IMR-90 (cell line): ENCODE data around the gene SLC25A21. TPM values are rescaled to one million over a fixed set of nuclear protein-coding genes. Genes with fewer than 3 reads are reported as not detected.

Source experiments
- ATAC-seq: fragments of 200-7000 bp; cut with Tn5 transposase; 2 replicates; pipeline ENCODE4 v1.9.1; 2020; ENCODE audit warnings: low read depth, mild to moderate bottlenecking, moderate library complexity
- BruUV-seq: library from RNA; stranded (reverse); fragments of 400-500 nt; replicated peaks from 2 replicates; lab custom pipeline; 2021; lab: Mats Ljungman, UMichigan
- CTCF ChIA-PET: fragments of 300-600 bp; formaldehyde crosslinking; extraction: SDS; loops from one replicate; lab custom pipeline; 2021; ENCODE audit warnings: antibody characterized with exemption; lab: Yijun Ruan, JAX
- POLR2A ChIA-PET: fragments of 300-600 bp; sonication (Branson Sonifier 250); formaldehyde crosslinking; loops from one replicate; lab custom pipeline; 2022; ENCODE audit warnings: antibody characterized with exemption; ENCODE audit not compliant: unreplicated experiment; lab: Charles Lee
- DNase-seq: peaks from one replicate; pipeline ENCODE4 v3.0.0; 2013
- H2AFZ ChIP-seq: replicated peaks from 2 replicates; pipeline ENCODE3; 2013; ENCODE audit warnings: low read length, mild to moderate bottlenecking; ENCODE audit not compliant: poor library complexity
- H2AK5ac ChIP-seq: 2 replicates; pipeline ENCODE4 v1.6.1; 2013; ENCODE audit warnings: low read depth, low read length, inconsistent platforms
- H2AK9ac ChIP-seq: replicated peaks from 2 replicates; pipeline ENCODE3; 2013; ENCODE audit warnings: mild to moderate bottlenecking, low read depth, low read length, moderate library complexity; ENCODE audit not compliant: poor library complexity
- H2BK120ac ChIP-seq: 2 replicates; pipeline ENCODE4 v1.6.1; 2013; ENCODE audit warnings: low read depth, low read length, inconsistent platforms
- H2BK15ac ChIP-seq: 3 replicates; pipeline ENCODE4 v1.6.1; 2013; ENCODE audit warnings: low read depth, low read length, inconsistent platforms
- H2BK20ac ChIP-seq: 2 replicates; pipeline ENCODE4 v1.6.1; 2013; ENCODE audit warnings: low read depth, mild to moderate bottlenecking, inconsistent platforms, low read length, moderate library complexity
- H2BK5ac ChIP-seq: 2 replicates; pipeline ENCODE4 v1.6.1; 2013; ENCODE audit warnings: mild to moderate bottlenecking, low read depth, low read length, inconsistent platforms; ENCODE audit not compliant: poor library complexity, severe bottlenecking
- H3K14ac ChIP-seq: replicated peaks from 2 replicates; pipeline ENCODE4 v1.6.1; 2013; ENCODE audit warnings: low read depth, low read length, inconsistent platforms
- H3K18ac ChIP-seq: 2 replicates; pipeline ENCODE4 v1.6.1; 2013; ENCODE audit warnings: low read depth, low read length, control low read depth
- H3K23ac ChIP-seq: 2 replicates; pipeline ENCODE4 v1.6.1; 2013; ENCODE audit warnings: low read depth, low read length, inconsistent platforms
- H3K27ac ChIP-seq: 2 replicates; pipeline ENCODE4 v1.5.1; 2013; ENCODE audit warnings: mild to moderate bottlenecking, control low read depth, low read length; ENCODE audit not compliant: insufficient read depth
- H3K27me3 ChIP-seq: 2 replicates; pipeline ENCODE4 v1.6.1; 2013; ENCODE audit warnings: low read length; ENCODE audit not compliant: control insufficient read depth, insufficient read depth
- H3K36me3 ChIP-seq: 2 replicates; pipeline ENCODE4 v1.6.1; 2013; ENCODE audit warnings: low read length, mixed read lengths; ENCODE audit not compliant: control insufficient read depth, insufficient read depth
- H3K4ac ChIP-seq: 2 replicates; pipeline ENCODE4 v1.6.1; 2013; ENCODE audit warnings: low read depth, low read length, inconsistent platforms
- H3K4me1 ChIP-seq: 2 replicates; pipeline ENCODE4 v1.6.1; 2013; ENCODE audit warnings: low read length, mixed read lengths; ENCODE audit not compliant: control insufficient read depth, insufficient read depth
- H3K4me2 ChIP-seq: 2 replicates; pipeline ENCODE4 v1.6.1; 2013; ENCODE audit warnings: low read depth, mild to moderate bottlenecking, control low read depth, low read length, moderate library complexity
- H3K4me3 ChIP-seq: 2 replicates; pipeline ENCODE4 v1.5.1; 2013; ENCODE audit warnings: low read depth, mild to moderate bottlenecking, control low read depth, low read length, moderate library complexity; ENCODE audit not compliant: insufficient read depth
- H3K56ac ChIP-seq: 2 replicates; pipeline ENCODE4 v1.6.1; 2013; ENCODE audit warnings: low read length, inconsistent platforms; ENCODE audit not compliant: insufficient read depth; ENCODE audit errors: extremely low read depth
- H3K79me1 ChIP-seq, 2 experiments: 2 replicates each; pipeline ENCODE4 v1.6.1; 2013; ENCODE audit warnings: low read length in 2 of 2, inconsistent platforms in 1 of 2, low read depth in 1 of 2
- H3K9ac ChIP-seq: 2 replicates; pipeline ENCODE4 v1.6.1; 2013; ENCODE audit warnings: low read depth, low read length, control low read depth
- H3K9me1 ChIP-seq: 2 replicates; pipeline ENCODE4 v1.6.1; 2013; ENCODE audit warnings: low read length, inconsistent platforms; ENCODE audit not compliant: insufficient read depth
- H3K9me3 ChIP-seq: 2 replicates; pipeline ENCODE4 v1.6.1; 2013; ENCODE audit warnings: low read length; ENCODE audit not compliant: control insufficient read depth, insufficient read depth
- H4K20me1 ChIP-seq: 2 replicates; pipeline ENCODE4 v1.6.1; 2013; ENCODE audit warnings: low read length, inconsistent platforms; ENCODE audit not compliant: insufficient read depth
- H4K5ac ChIP-seq: 2 replicates; pipeline ENCODE4 v1.6.1; 2013; ENCODE audit warnings: mild to moderate bottlenecking, low read depth, low read length, control low read depth
- H4K8ac ChIP-seq, 2 experiments: 2 replicates each; pipeline ENCODE4 v1.6.1; 2013; ENCODE audit warnings: low read depth in 2 of 2, low read length in 2 of 2, control low read depth in 1 of 2, inconsistent platforms in 1 of 2
- H4K91ac ChIP-seq: 2 replicates; pipeline ENCODE4 v1.6.1; 2013; ENCODE audit warnings: low read depth, low read length, inconsistent platforms; ENCODE audit not compliant: insufficient read depth
- BHLHE40 ChIP-seq: fragments of 150-350 bp; IDR thresholded peaks from 2 replicates; pipeline ENCODE4 v1.6.1; 2016; ENCODE audit warnings: mild to moderate bottlenecking, low read depth, low read length
- CEBPB ChIP-seq: IDR thresholded peaks from 2 replicates; pipeline ENCODE4 v1.6.1; 2012; ENCODE audit warnings: low read depth, low read length, improper control_type of control experiment
- CHD1 ChIP-seq: IDR thresholded peaks from 2 replicates; pipeline ENCODE4 v1.6.1; 2012; ENCODE audit warnings: low read depth, low read length, improper control_type of control experiment
- CTCF ChIP-seq: conservative IDR thresholded peaks from 2 replicates; pipeline ENCODE4 v1.5.1; 2012; ENCODE audit warnings: mild to moderate bottlenecking, low read depth, low read length, improper control_type of control experiment
- FOS ChIP-seq: fragments of 150-350 bp; IDR thresholded peaks from 2 replicates; pipeline ENCODE4 v1.6.1; 2016; ENCODE audit warnings: low read depth, low read length
- MAFK ChIP-seq: IDR thresholded peaks from 2 replicates; pipeline ENCODE4 v1.6.1; 2012; ENCODE audit warnings: low read depth, low read length, improper control_type of control experiment
- MAZ ChIP-seq: IDR thresholded peaks from 2 replicates; pipeline ENCODE4 v1.6.1; 2012; ENCODE audit warnings: low read depth, mild to moderate bottlenecking, low read length, improper control_type of control experiment, moderate library complexity, borderline replicate concordance
- MXI1 ChIP-seq: IDR thresholded peaks from 2 replicates; pipeline ENCODE4 v1.6.1; 2012; ENCODE audit warnings: low read depth, mild to moderate bottlenecking, low read length, moderate library complexity, borderline replicate concordance
- NFE2L2 ChIP-seq: fragments of 150-350 bp; IDR thresholded peaks from 2 replicates; pipeline ENCODE4 v1.6.1; 2016; ENCODE audit warnings: low read depth, mild to moderate bottlenecking, low read length
- POLR2A ChIP-seq: IDR thresholded peaks from 2 replicates; pipeline ENCODE4 v1.6.1; 2012; ENCODE audit warnings: mild to moderate bottlenecking, low read depth, low read length
- RAD21 ChIP-seq: IDR thresholded peaks from 2 replicates; pipeline ENCODE4 v1.6.1; 2012; ENCODE audit warnings: low read length, improper control_type of control experiment
- RCOR1 ChIP-seq: IDR thresholded peaks from 2 replicates; pipeline ENCODE4 v1.6.1; 2012; ENCODE audit warnings: mild to moderate bottlenecking, low read length, improper control_type of control experiment; ENCODE audit not compliant: insufficient replicate concordance
- RFX5 ChIP-seq: IDR thresholded peaks from 2 replicates; pipeline ENCODE4 v1.8.0; 2012; ENCODE audit warnings: low read depth, mild to moderate bottlenecking, low read length, moderate library complexity
- SMC3 ChIP-seq: fragments of 150-350 bp; IDR thresholded peaks from 2 replicates; pipeline ENCODE4 v1.6.1; 2016; ENCODE audit warnings: low read depth, mild to moderate bottlenecking, antibody characterized with exemption, low read length, moderate library complexity
- USF2 ChIP-seq: fragments of 150-350 bp; IDR thresholded peaks from 2 replicates; pipeline ENCODE4 v1.6.1; 2017; ENCODE audit warnings: mild to moderate bottlenecking, antibody characterized with exemption, low read length, low read depth
- WGBS, 2 experiments: methylation state at CpG; one replicate each; pipeline versions ENCODE4 v1.1.5 to v1.1.7; 2013; ENCODE audit warnings: missing lambda C conversion rate in 2 of 2; ENCODE audit not compliant: insufficient read length in 1 of 2; ENCODE audit errors: extremely low coverage in 2 of 2; 5-methylcytosine and 5-hydroxymethylcytosine counted together
- dilution Hi-C: fragments of 300-500 bp; cut with HindIII; formaldehyde crosslinking; loops from one replicate; pipeline ENCODE4 v1.14.3; 2018; ENCODE audit warnings: low sequenced_read_pairs; ENCODE audit not compliant: unreplicated experiment
- in situ Hi-C: fragments of 300-500 bp; cut with MboI; formaldehyde crosslinking; loops from 3 replicates; pipeline ENCODE4 v1.14.3; 2019; ENCODE audit warnings: low sequenced_read_pairs, inconsistent platforms, mixed read lengths
- intact Hi-C: fragments of 100-400 bp; cut with micrococcal nuclease; formaldehyde crosslinking; loops from 2 replicates; pipeline ENCODE4 v1.10.0; 2022
- polyA plus RNA-seq, 3 experiments: library from polyadenylated mRNA; depleted of rRNA; stranded (reverse); fragments of >200 nt; gene quantifications; 2 replicates each; pipeline ENCODE4 v1.2.3, GENCODE V29; 2012; ENCODE audit warnings: low replicate concordance in 1 of 3
- total RNA-seq: library from RNA; depleted of rRNA; stranded (reverse); fragments of >200 nt; gene quantifications from 2 replicates; pipeline ENCODE4 v1.2.3, GENCODE V29; 2012

The SLC25A21 gene
- total and polyA plus RNA-seq, 2 of the 4 experiments (the other 2 are of a cell fraction), result 0.62 to 0.90 TPM

GRCh38 chr14:36684946-36685345 is 487.5 kb downstream of the SLC25A21 start:
- Histone ChIP-seq H2BK120ac (no peak overlapping the region), H2AK9ac (no peak overlapping the region), H3K14ac (no peak overlapping the region), H3K23ac (no peak overlapping the region), H2BK5ac (no peak overlapping the region), H4K5ac (no peak overlapping the region), H2BK15ac (no peak overlapping the region), H3K27me3 (no peaks in the 10 kb centered on the region), H3K9ac (no peak overlapping the region), H4K20me1 (no peaks in the 10 kb centered on the region), H3K27ac (no peak overlapping the region), H3K4me2 (no peak overlapping the region), H3K4ac (no peak overlapping the region), H2AFZ (no peak overlapping the region), H3K9me3 (no peaks in the 10 kb centered on the region), H3K4me1 (no peaks in the 10 kb centered on the region), H3K79me1 (no peaks in the 10 kb centered on the region), H3K9me1 (no peaks in the 10 kb centered on the region), H3K56ac (no peak overlapping the region), H3K36me3 (no peaks in the 10 kb centered on the region), H3K4me3 (no peak overlapping the region), H2BK20ac (no peak overlapping the region), H4K8ac (no peak overlapping the region), H4K91ac (no peak overlapping the region), H3K18ac (no peak overlapping the region), H2AK5ac (no peak overlapping the region)
- ATAC-seq (no peak), DNase-seq (no peak)
- no TSS peak for BruUV-seq
- TF ChIP-seq MXI1 (no peak), RAD21 (no peak), CHD1 (no peak), SMC3 (no peak), CTCF (no peak), FOS (no peak), POLR2A (no peak), NFE2L2 (no peak), RFX5 (no peak), CEBPB (no peak), BHLHE40 (no peak), MAZ (no peak), RCOR1 (no peak), MAFK (no peak), USF2 (no peak)
- WGBS, 2 experiments, result no CpG with 5 or more reads among the region's 3 CpGs
- dilution Hi-C loops, result no loop called here
- POLR2A ChIA-PET, result no interaction called here
- in situ Hi-C loops, result no loop called here
- CTCF ChIA-PET, result interaction anchor here (1.1 kb wide), 1 partner anchor 465 kb away, joined by 3 read pairs; no protein-coding TSS in a partner anchor
- intact Hi-C loops, result no loop called here
